Activated CD4-positive, alpha-beta T cell treated with anti-CD3 and anti-CD28 coated beads for 4 hours (primary cell): ENCODE results near the gene TMEM217.
A peak's percentile ranks its signal among the peaks of the same experiment; 100 is the strongest.
"Not testable (repeated sequence)": the region's sequence is repeated elsewhere in the genome, so short reads cannot be mapped to it uniquely, and the experiment has no call there.

Source experiments
- DNase-seq, 2 donors: peaks; one replicate each; pipeline ENCODE4 v3.0.0-alpha.2; 2020

TMEM217 gene

GRCh38 chr6:37257634-37258404 lies at the start of gene TMEM217, which contains the start of gene TBC1D22B:
Gene TMEM217 (minus strand): TSS chr6:37258144. CDS start chr6:37219030, 39,114 bp downstream.
Gene TBC1D22B (plus strand): TSS chr6:37257772. CDS start chr6:37257918, 146 bp downstream.
- DNase-seq: peak; percentile 94 to 95

- not testable (repeated sequence) for DNase-seq
Observed at GRCh38 chr6:37307484-37307883, 49.5 kb upstream of the TMEM217 start.

GRCh38 chr6:37306624-37307222 lies 48.8 kb upstream of the TMEM217 start:
- DNase-seq: no peak

GRCh38 chr6:37305841-37306425 lies 48.0 kb upstream of the TMEM217 start:
- DNase-seq: no peak

- no peak for DNase-seq
Observed at GRCh38 chr6:37304766-37305165, 46.8 kb upstream of the TMEM217 start.

GRCh38 chr6:37303891-37304503 lies 46.1 kb upstream of the TMEM217 start:
- DNase-seq: no peak

- DNase-seq: no peak
Observed at GRCh38 chr6:37303091-37303660, 45.2 kb upstream of the TMEM217 start.

GRCh38 chr6:37302086-37302686 lies 44.2 kb upstream of the TMEM217 start:
- DNase-seq: no peak

- DNase-seq: no peak
Observed at GRCh38 chr6:37299990-37300389, 42.0 kb upstream of the TMEM217 start.

- no peak for DNase-seq
Observed at GRCh38 chr6:37298958-37299357, 41.0 kb upstream of the TMEM217 start.

- DNase-seq: not testable (repeated sequence)
Observed at GRCh38 chr6:37297637-37298036, 39.7 kb upstream of the TMEM217 start.

- DNase-seq: no peak
Observed at GRCh38 chr6:37293426-37293825, 35.5 kb upstream of the TMEM217 start.

- DNase-seq: peak in 1 of 2 donors; percentile 4
Observed at GRCh38 chr6:37289931-37290330, 32.0 kb upstream of the TMEM217 start.

GRCh38 chr6:37288247-37288646 lies 30.3 kb upstream of the TMEM217 start:
- DNase-seq: no peak

- DNase-seq: no peak
Observed at GRCh38 chr6:37287519-37288157, 29.7 kb upstream of the TMEM217 start.

- DNase-seq: no peak
Observed at GRCh38 chr6:37285861-37286311, 27.9 kb upstream of the TMEM217 start.

- no peak for DNase-seq
Observed at GRCh38 chr6:37284781-37285180, 26.8 kb upstream of the TMEM217 start.

- DNase-seq: no peak
Observed at GRCh38 chr6:37283671-37284151, 25.8 kb upstream of the TMEM217 start.

- no peak for DNase-seq
Observed at GRCh38 chr6:37283268-37283667, 25.3 kb upstream of the TMEM217 start.

GRCh38 chr6:37282371-37282770 lies 24.4 kb upstream of the TMEM217 start:
- no peak for DNase-seq

GRCh38 chr6:37280162-37280887 lies 22.4 kb upstream of the TMEM217 start:
- DNase-seq: no peak
